GM18951 (cell line): ENCODE measurements around the gene SSTR3.

ENCODE experiments used
- POLR2A ChIP-seq: IDR thresholded peaks from 4 replicates; pipeline ENCODE4 v1.6.1; 2011; ENCODE audit warnings: mild to moderate bottlenecking; ENCODE audit not compliant: insufficient read length, insufficient read depth; ENCODE audit errors: extremely low read depth
- in situ Hi-C: fragments of 300-500 bp; cut with MboI; formaldehyde crosslinking; loops from one replicate; pipeline ENCODE4 v1.12.0; 2022; ENCODE audit warnings: low sequenced_read_pairs, mixed read lengths, inconsistent platforms; ENCODE audit not compliant: unreplicated experiment

Gene SSTR3

GRCh38 chr22:37229012-37229804, 16.9 kb upstream of the SSTR3 start:
- no peak for TF ChIP-seq POLR2A
- in situ Hi-C loops: no loop called here

DNA sequence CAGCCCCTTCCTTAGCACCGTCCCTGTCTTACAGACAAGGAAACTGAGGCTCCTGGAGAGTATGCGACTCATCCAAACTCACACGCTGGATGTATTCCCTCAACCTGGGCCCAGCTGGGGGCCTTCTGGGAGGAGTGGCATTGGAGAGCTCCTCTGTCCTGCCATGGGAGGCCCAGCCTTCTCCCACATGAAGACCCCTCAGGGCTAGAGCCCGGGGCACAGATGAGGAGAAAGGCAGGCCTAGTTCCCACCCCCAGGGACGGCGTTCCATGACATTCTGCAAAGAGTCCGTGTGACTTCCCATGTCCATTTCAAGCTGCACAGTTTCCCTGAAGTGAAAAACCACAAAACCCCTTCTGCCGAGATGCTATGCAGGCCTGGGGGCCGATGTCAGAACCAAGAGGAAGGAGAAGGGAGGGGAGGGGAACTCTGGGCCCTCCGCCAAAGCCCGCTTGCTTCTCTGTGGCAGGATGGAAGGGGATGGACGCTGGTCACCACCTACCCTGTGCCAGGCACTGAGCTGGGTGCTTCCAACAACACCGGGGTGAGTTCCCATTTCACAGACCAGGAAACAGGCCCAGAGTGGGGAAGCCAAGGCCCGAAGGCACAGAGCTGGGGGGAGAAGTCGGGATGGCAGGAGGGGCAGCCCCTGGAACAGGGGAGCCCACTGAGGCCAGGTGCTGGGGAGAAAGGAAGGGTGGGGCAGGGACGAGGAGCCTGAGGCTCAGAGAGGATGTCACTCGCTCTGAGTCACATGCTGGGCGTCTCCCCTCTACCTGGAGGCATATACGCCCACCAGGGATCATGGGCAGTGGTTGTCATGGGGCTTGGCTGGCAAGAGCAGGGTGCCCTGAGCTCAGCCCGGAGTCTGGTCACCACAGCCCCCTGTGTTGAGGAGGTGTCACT, 16.1 kb upstream of the SSTR3 start:
- TF ChIP-seq POLR2A: no peak
- in situ Hi-C loops: no loop called here

DNA sequence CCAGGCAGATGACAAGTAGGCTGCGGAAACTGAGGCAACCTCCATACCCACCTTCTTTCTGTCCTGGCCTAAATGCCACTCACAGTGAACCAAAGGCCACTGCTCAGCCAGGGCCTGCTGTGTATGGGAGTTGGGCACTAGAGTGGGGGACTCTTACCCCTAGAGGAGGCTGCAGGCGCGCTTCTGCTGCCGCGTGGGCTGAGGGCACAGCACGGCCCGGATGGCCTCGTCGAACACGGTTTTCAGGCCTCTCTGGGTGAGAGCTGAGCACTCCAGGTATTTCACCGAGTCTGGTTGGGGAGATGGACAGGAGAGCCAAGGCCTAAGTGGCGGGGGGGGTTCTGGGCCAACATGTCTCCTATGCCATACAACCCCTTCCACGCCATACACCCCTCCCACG, 14.2 kb upstream of the SSTR3 start:
- TF ChIP-seq POLR2A: no peak
- in situ Hi-C loops: no loop called here

DNA sequence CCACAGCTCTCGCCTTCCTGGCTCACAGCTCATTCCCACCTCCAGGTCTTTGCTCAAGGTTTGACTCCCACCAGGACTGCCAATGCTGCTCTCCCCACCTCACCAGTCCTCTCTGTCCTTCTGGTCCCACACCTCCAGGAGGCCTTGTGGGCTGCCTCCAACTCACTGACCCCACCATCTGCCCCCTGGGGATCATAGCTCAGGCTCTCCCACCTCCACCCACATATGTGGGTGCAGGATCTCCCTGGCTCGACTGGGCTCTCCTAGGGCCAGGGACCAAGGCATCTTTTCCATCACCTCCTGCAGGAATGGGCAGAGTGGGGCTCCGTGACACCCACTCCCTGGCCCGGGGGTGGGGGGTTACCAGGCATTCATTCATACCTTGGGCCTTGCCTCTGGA, 13.8 kb upstream of the SSTR3 start:
- in situ Hi-C loops: no loop called here
- no peak for TF ChIP-seq POLR2A

DNA sequence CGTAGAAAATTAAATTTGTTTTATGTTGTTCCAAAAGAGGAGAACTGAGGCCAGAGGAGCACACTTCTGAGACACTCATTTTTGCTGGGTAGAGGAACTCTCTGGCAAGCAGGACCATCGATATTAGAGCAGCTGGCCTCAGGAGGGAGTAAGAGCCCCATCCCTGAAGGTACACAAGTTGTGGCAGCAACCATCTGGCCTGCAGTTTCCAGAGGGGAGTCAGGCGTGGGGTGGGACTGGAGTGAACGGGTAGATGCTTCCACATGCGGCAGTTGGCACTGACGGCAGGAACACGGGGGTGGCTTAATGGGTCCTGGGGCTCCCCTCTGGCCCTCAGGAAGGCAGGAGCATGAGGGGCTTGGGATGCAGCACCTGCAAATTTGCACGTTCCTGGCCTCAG, 13.2 kb upstream of the SSTR3 start:
- in situ Hi-C loops: no loop called here

GRCh38 chr22:37224757-37225420, 12.6 kb upstream of the SSTR3 start:
- no peak for TF ChIP-seq POLR2A

More for the DNA sequence above, 13.2 kb upstream of the SSTR3 start:
- TF ChIP-seq POLR2A: no peak

DNA sequence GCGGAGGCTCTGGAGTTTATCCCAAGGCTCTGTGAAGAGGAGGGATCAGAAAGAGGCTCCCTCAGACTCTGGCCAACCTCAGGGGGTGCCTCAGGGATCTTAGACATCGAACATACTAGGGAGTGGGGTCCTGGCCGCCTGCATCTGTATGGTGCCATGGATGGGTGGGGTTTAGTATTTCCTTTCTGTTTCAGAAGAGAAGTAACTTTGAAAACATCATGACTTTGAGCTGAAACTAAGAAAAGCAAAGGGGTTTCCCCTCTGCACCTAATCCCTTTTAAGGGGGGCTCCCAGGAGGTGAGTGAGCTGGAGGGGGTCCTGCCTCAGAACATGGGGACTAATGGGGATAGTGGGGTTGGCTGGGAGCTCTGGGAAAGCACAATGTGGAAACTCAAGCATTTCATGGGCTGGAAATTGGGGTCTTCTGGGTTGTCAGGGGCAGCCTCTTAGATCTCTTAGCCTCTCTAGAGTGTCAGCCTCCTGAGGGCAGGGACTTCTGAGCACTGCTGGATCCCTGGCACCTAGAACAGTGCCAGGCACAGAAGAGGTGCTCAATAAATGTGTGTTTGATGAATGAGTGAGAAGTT, 11.8 kb upstream of the SSTR3 start:
- TF ChIP-seq POLR2A: peak; percentile 33
- in situ Hi-C loops: no loop called here

More at GRCh38 chr22:37224757-37225420, 12.6 kb upstream of the SSTR3 start:
- in situ Hi-C loops: no loop called here

- peak; percentile 34 for TF ChIP-seq POLR2A
- in situ Hi-C loops: no loop called here
Observed at GRCh38 chr22:37222440-37222971, 10.2 kb upstream of the SSTR3 start.

GRCh38 chr22:37221424-37222333, 9.4 kb upstream of the SSTR3 start:
- TF ChIP-seq POLR2A: no peak
- in situ Hi-C loops: no loop called here

DNA sequence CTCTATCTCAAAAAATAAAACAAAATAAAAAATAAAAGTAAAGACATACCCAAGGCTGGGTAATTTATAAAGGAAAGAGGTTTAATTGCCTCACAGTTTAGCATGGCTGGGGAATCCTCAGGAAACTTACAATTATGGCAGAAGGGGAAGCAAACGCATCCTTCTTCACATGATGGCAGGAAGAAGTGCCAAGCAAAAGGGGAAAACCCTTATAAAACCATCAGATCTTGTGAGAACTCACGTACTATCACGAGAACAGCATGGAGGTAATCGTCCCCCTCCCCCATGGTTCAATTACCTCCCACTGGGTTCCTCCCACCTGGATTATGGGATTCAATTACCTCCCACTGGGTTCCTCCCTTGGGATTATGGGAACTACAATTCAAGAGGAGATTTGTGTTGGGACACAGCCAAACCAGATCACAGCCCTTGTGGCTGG, 8.3 kb upstream of the SSTR3 start:
- peak; percentile 34 for TF ChIP-seq POLR2A

GRCh38 chr22:37219533-37219932, 7.3 kb upstream of the SSTR3 start:
- peak; percentile 19 for TF ChIP-seq POLR2A
- in situ Hi-C loops: no loop called here

More for the DNA sequence above, 8.3 kb upstream of the SSTR3 start:
- in situ Hi-C loops: no loop called here
